HepG2 (cell line): ENCODE data around the gene ZCCHC24. TPM values are rescaled to one million over a fixed set of nuclear protein-coding genes. Genes with fewer than 3 reads are reported as not detected.

Experiments used
- ATAC-seq: fragments of 200-7000 bp; cut with Tn5 transposase; 3 replicates; pipeline ENCODE4 v1.9.1; 2020; ENCODE audit warnings: mild to moderate bottlenecking, moderate library complexity
- BruUV-seq: library from RNA; stranded (reverse); fragments of 400-500 nt; replicated peaks from 2 replicates; lab custom pipeline; 2021; lab: Mats Ljungman, UMichigan
- CTCF ChIA-PET: fragments of 300-600 bp; formaldehyde crosslinking; extraction: SDS; loops from one replicate; lab custom pipeline; 2021; ENCODE audit warnings: low total read pairs, inconsistent platforms, low intra/inter-chr PET ratio; lab: Yijun Ruan, JAX
- POLR2A ChIA-PET: fragments of 350-600 bp; sonication (Branson Sonifier 250); formaldehyde crosslinking; loops from one replicate; lab custom pipeline; 2020; ENCODE audit warnings: antibody characterized with exemption, inconsistent platforms; lab: Yijun Ruan, JAX
- DNase-seq: peaks from one replicate; pipeline ENCODE4 v3.0.0-alpha.2; 2015; ENCODE audit warnings: low spot score
- FAIRE-seq: peaks from 3 replicates; lab custom pipeline; 2011; peaks lifted over from hg19 to GRCh38; lab: Jason Lieb, UNC
- H2AFZ ChIP-seq: one replicate; pipeline ENCODE4 v1.6.1; 2011; ENCODE audit warnings: low read length, inconsistent platforms
- H3K27ac ChIP-seq: fragments of 300-600 bp; 3 replicates; pipeline ENCODE4 v1.8.0; 2011; ENCODE audit warnings: mixed run types, mild to moderate bottlenecking, mixed read lengths, low read length, inconsistent platforms; ENCODE audit not compliant: insufficient read depth; ENCODE audit errors: extremely low read length
- H3K27me3 ChIP-seq, 2 experiments: fragments of 200-600 bp in 1 of 2; 2 replicates in 1 of 2; 3 replicates in 1 of 2; pipeline versions ENCODE4 v1.6.0 to v1.8.0; 2011; ENCODE audit warnings: low read length in 2 of 2, mild to moderate bottlenecking in 2 of 2, moderate library complexity in 2 of 2, inconsistent platforms in 1 of 2; ENCODE audit not compliant: insufficient read depth in 2 of 2, control insufficient read depth in 1 of 2
- H3K36me3 ChIP-seq, 2 experiments: fragments of 200-600 bp in 1 of 2; replicated peaks in 1 of 2; 2 replicates in 1 of 2; 3 replicates in 1 of 2; pipeline versions ENCODE4 v1.5.1 to v1.8.0; 2011; ENCODE audit warnings: low read length in 2 of 2, inconsistent platforms in 1 of 2; ENCODE audit not compliant: insufficient read depth in 2 of 2, control insufficient read depth in 1 of 2
- H3K4me1 ChIP-seq: 2 replicates; pipeline ENCODE4 v1.5.1; 2012; ENCODE audit warnings: low read length, inconsistent platforms; ENCODE audit not compliant: insufficient read depth
- H3K4me2 ChIP-seq: 2 replicates; pipeline ENCODE4 v1.6.0; 2011; ENCODE audit warnings: low read depth, low read length, inconsistent platforms
- H3K4me3 ChIP-seq, 3 experiments: fragments of 200-600 bp in 1 of 3; sonication (generic), shearing (Covaris generic) in 1 of 3; replicated peaks in 1 of 3; 2 replicates each; pipeline ENCODE4 v1.5.1; 2011 to 2016; ENCODE audit warnings: low read length in 3 of 3, inconsistent platforms in 2 of 3, low read depth in 2 of 3, mild to moderate bottlenecking in 2 of 3, control low read depth in 1 of 3, mixed read lengths in 1 of 3; ENCODE audit not compliant: insufficient read depth in 1 of 3
- H3K79me2 ChIP-seq: one replicate; pipeline ENCODE4 v1.6.1; 2011; ENCODE audit warnings: low read length, inconsistent platforms; ENCODE audit not compliant: insufficient read depth
- H3K9ac ChIP-seq: 2 replicates; pipeline ENCODE4 v1.6.0; 2011; ENCODE audit warnings: mild to moderate bottlenecking, low read depth, low read length, inconsistent platforms; ENCODE audit not compliant: insufficient read depth
- H3K9me3 ChIP-seq: 2 replicates; pipeline ENCODE4 v1.5.1; 2012; ENCODE audit warnings: mild to moderate bottlenecking, low read length
- H4K20me1 ChIP-seq: 2 replicates; pipeline ENCODE4 v1.6.0; 2011; ENCODE audit warnings: inconsistent platforms, mild to moderate bottlenecking, low read length, moderate library complexity; ENCODE audit not compliant: insufficient read depth
- HDAC2 ChIP-seq: sonication (generic); formaldehyde crosslinking; IDR thresholded peaks from 2 replicates; pipeline ENCODE4 v1.4.0; 2020; ENCODE audit warnings: missing genetic modification reagents
- MNT ChIP-seq: fragments of 450-650 bp; IDR thresholded peaks from 2 replicates; pipeline ENCODE4 v1.6.1; 2016
- REXO4 ChIP-seq: sonication (generic); formaldehyde crosslinking; IDR thresholded peaks from 2 replicates; pipeline ENCODE4 v1.8.0; 2022; ENCODE audit warnings: missing genetic modification reagents, mild to moderate bottlenecking, borderline replicate concordance
- ZNF12 ChIP-seq: sonication (generic); formaldehyde crosslinking; IDR thresholded peaks from 2 replicates; pipeline ENCODE4 v1.5.0; 2020; ENCODE audit warnings: missing genetic modification reagents
- ZZZ3 ChIP-seq: sonication (generic); formaldehyde crosslinking; IDR thresholded peaks from 2 replicates; pipeline ENCODE4 v1.4.0; 2020; ENCODE audit warnings: missing genetic modification reagents, mild to moderate bottlenecking, borderline replicate concordance
- WGBS: methylation state at CpG from one replicate; pipeline ENCODE4 v1.1.6; 2017; ENCODE audit warnings: low lambda C conversion rate; 5-methylcytosine and 5-hydroxymethylcytosine counted together
- in situ Hi-C: cut with HindIII; loops from 2 replicates; pipeline ENCODE4 v1.10.0; 2017; ENCODE audit warnings: low pct_unique_long_range_greater_than_20kb; ENCODE audit not compliant: extremely low pct_ligation_motif_present
- intact Hi-C: fragments of 100-400 bp; cut with micrococcal nuclease; formaldehyde crosslinking; loops from one replicate; pipeline ENCODE4 v1.10.0; 2022; ENCODE audit not compliant: unreplicated experiment
- polyA plus RNA-seq, 8 experiments: library from polyadenylated mRNA; depleted of rRNA in 3 of 8; stranded (reverse) in 7 of 8; unstranded in 1 of 8; fragments of >200 nt; fragmentation: Illumina TruSeq in 4 of 8; extraction: Trizol in 4 of 8; gene quantifications; 2 replicates each; pipeline versions ENCODE4 v1.2.1 to v1.2.3, GENCODE V29; 2011 to 2016; ENCODE audit warnings: low read depth in 4 of 8, missing spikeins in 1 of 8, mixed read lengths in 1 of 8; ENCODE audit not compliant: insufficient read depth in 1 of 8
- total RNA-seq, 5 experiments: library from RNA; depleted of rRNA; stranded (reverse); fragments of >200 nt; fragmentation: Illumina TruSeq; extraction: Trizol; gene quantifications; 2 replicates each; pipeline ENCODE4 v1.2.3, GENCODE V29; 2016; ENCODE audit warnings: low read depth in 1 of 5

Gene ZCCHC24
- total and polyA plus RNA-seq, 2 of the 13 experiments (the other 11 are each of a cell fraction or from before 2014, with no cell fraction given): 3.1 to 7.9 TPM

- no peak for TF ChIP-seq ZZZ3 (CRISPR knock-in tag)
- TF ChIP-seq REXO4 (CRISPR knock-in tag): no peak
- TF ChIP-seq HDAC2: no peak
Observed at GRCh38 chr10:79409038-79409725, 36.2 kb downstream of the ZCCHC24 start (continued).

- H3K36me3 ChIP-seq: no peaks in the 10 kb centered on the region
- H2AFZ ChIP-seq: no peak overlapping the region
- H3K27ac ChIP-seq: no peak overlapping the region
- H3K4me2 ChIP-seq: no peak overlapping the region
- ATAC-seq: no peak
- peak; percentile 79 for TF ChIP-seq MNT
- TF ChIP-seq ZNF12 (CRISPR knock-in tag): no peak
- TF ChIP-seq, all 625 proteins: peak for 1
- intact Hi-C loops: no loop called here
- Histone ChIP-seq H4K20me1 (no peaks in the 10 kb centered on the region), H3K4me3 (no peak overlapping the region), H3K4me1 (peaks cover 63% of the 10 kb centered on the region), H3K79me2 (no peaks in the 10 kb centered on the region), H3K9ac (no peak overlapping the region), H3K27me3 (no peaks in the 10 kb centered on the region), H3K9me3 (no peaks in the 10 kb centered on the region)
- 94% methylated on average over 9 of the region's 17 CpGs for WGBS
- ChIA-PET POLR2A (interaction anchor here (1.2 kb wide), 1 partner anchor 16 kb away, joined by 4 read pairs; no protein-coding TSS in a partner anchor), CTCF (no interaction called here)
- in situ Hi-C loops: no loop called here
- no peak for FAIRE-seq
- no peak for DNase-seq
- no TSS peak for BruUV-seq
Observed at GRCh38 chr10:79407811-79408795, 37.3 kb downstream of the ZCCHC24 start.
